ENCODE results near the gene PIK3IP1. TPM values are rescaled to one million over a fixed set of nuclear protein-coding genes. Genes with fewer than 3 reads are reported as not detected.

Gene PIK3IP1
- total RNA-seq, 1 donor from 2014 or later: 4.7 TPM

DNA sequence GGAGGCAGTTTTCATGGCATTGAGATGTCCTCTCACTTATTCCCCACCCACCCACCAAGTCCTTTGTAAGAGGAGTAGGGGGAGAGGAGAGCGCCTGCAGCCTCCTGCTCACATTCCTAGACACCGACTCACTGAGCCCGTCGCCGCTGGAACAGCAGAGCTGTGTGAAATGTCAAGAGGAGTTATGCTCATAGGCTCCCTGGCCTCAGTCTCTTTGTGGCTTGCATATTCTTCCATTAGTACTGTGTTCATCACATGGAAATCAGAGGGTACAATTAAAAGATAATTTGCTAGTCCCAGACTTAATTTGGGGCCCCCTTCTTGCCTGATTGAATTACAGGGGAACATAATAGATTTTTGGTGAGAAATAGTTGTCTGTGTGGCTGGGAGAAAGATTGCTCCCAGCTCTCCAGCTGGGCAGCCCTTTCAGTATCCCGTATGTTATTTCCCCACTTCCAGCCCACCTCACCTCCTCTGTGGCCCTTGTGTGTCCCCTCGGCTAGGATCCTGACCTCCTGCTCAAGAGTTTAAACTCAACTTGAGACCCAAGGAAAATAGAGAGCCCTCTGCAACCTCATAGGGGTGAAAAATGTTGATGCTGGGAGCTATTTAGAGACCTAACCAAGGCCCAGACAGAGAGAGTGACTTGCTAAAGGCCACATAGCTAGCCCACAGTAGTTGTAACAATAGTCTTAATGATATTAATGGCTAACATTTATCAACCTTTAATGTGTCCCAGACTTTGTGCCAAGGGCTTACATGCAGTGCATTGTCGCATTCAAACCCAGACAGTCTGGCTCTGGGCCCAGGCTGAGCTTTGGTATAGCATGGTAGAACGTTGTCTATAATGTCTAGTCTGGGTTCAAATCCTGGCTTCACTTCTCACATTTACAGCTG is 48.0 kb downstream of the PIK3IP1 start:
- H3K9ac ChIP-seq: no peak overlapping the region
- Mint-ChIP-seq H3K4me3 (peak overlapping the region; percentile 50), H3K27ac (peak overlapping the region; percentile 30), H3K9me3 (no peaks in the 10 kb centered on the region), H3K27me3 (ENCODE audit: insufficient read depth, low read depth) (peaks cover 3% of the 10 kb centered on the region), H3K36me3 (peaks cover 2% of the 10 kb centered on the region), H3K4me1 (peaks cover 40% of the 10 kb centered on the region)
- H3K27me3 ChIP-seq: no peaks in the 10 kb centered on the region
- no peaks in the 10 kb centered on the region for H3K9me3 ChIP-seq (ENCODE audit: low read depth)
- no peak overlapping the region for H3K4me2 ChIP-seq
- no peak overlapping the region for H2AFZ ChIP-seq (replicated peaks)
- peaks cover 19% of the 10 kb centered on the region for H3F3A ChIP-seq (ENCODE audit: low read depth)
- H4K20me1 ChIP-seq (ENCODE audit: low read depth): peaks cover 13% of the 10 kb centered on the region
- DNase-seq (ENCODE audit: low spot score): peak; percentile 46
- H3K27ac ChIP-seq: no peak overlapping the region
- TF ChIP-seq, protein P1, sequence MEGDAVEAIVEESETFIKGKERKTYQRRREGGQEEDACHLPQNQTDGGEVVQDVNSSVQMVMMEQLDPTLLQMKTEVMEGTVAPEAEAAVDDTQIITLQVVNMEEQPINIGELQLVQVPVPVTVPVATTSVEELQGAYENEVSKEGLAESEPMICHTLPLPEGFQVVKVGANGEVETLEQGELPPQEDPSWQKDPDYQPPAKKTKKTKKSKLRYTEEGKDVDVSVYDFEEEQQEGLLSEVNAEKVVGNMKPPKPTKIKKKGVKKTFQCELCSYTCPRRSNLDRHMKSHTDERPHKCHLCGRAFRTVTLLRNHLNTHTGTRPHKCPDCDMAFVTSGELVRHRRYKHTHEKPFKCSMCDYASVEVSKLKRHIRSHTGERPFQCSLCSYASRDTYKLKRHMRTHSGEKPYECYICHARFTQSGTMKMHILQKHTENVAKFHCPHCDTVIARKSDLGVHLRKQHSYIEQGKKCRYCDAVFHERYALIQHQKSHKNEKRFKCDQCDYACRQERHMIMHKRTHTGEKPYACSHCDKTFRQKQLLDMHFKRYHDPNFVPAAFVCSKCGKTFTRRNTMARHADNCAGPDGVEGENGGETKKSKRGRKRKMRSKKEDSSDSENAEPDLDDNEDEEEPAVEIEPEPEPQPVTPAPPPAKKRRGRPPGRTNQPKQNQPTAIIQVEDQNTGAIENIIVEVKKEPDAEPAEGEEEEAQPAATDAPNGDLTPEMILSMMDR (IDR thresholded peaks at IDR 0.05): no peak
- TF ChIP-seq EZH2 (IDR thresholded peaks at IDR 0.05) (no peak), EZH2phosphoT487 (IDR thresholded peaks at IDR 0.05) (no peak)
- no peak overlapping the region for H3K4me3 ChIP-seq
- H3K36me3 ChIP-seq: no peaks in the 10 kb centered on the region
- H3K79me2 ChIP-seq (ENCODE audit: low read depth): peaks cover 18% of the 10 kb centered on the region
- H3K4me1 ChIP-seq: peaks cover 22% of the 10 kb centered on the region

GRCh38 chr22:31243339-31244045 is 48.8 kb downstream of the PIK3IP1 start:
- H3F3A ChIP-seq (ENCODE audit: low read depth): peaks cover 19% of the 10 kb centered on the region
- no peak overlapping the region for H3K4me2 ChIP-seq
- peaks cover 2% of the 10 kb centered on the region for H3K36me3 Mint-ChIP-seq
- no peak overlapping the region for H3K4me3 Mint-ChIP-seq
- TF ChIP-seq, protein P1 (IDR thresholded peaks at IDR 0.05): no peak
- no peak for TF ChIP-seq EZH2 (IDR thresholded peaks at IDR 0.05)
- no peaks in the 10 kb centered on the region for H3K36me3 ChIP-seq
- peaks cover 3% of the 10 kb centered on the region for H3K27me3 Mint-ChIP-seq (ENCODE audit: insufficient read depth, low read depth)
- H3K4me1 Mint-ChIP-seq: peaks cover 33% of the 10 kb centered on the region
- H3K9me3 Mint-ChIP-seq: no peaks in the 10 kb centered on the region
- no peak overlapping the region for H2AFZ ChIP-seq (replicated peaks)
- no peak overlapping the region for H3K9ac ChIP-seq
- H3K79me2 ChIP-seq (ENCODE audit: low read depth): peaks cover 11% of the 10 kb centered on the region
- peaks cover 7% of the 10 kb centered on the region for H4K20me1 ChIP-seq (ENCODE audit: low read depth)
- H3K27ac Mint-ChIP-seq: no peak overlapping the region
- H3K27me3 ChIP-seq: no peaks in the 10 kb centered on the region
- DNase-seq (ENCODE audit: low spot score): no peak
- no peak overlapping the region for H3K27ac ChIP-seq
- no peaks in the 10 kb centered on the region for H3K9me3 ChIP-seq (ENCODE audit: low read depth)
- H3K4me3 ChIP-seq: no peak overlapping the region
- peaks cover 18% of the 10 kb centered on the region for H3K4me1 ChIP-seq

DNA sequence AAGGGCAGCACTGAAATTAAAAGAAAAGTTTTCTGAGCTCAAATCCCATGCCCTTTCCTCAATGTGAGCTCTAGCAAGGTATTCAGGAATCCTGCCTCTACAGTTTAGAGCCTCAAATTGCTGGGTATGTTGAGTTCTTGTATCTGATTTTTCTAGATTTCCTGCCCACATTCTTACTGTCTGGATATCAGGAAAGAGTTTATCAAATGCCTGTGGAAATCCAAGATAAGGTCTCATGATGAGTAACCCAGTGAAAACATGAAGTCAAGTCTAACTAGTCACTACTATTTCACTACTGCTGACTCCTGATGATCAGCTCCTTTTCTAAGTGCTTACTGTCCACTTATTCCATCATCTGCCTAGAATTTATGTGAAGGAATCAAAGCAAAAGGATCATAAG is 50.4 kb downstream of the PIK3IP1 start:
- Histone ChIP-seq H3K36me3 (no peaks in the 10 kb centered on the region), H3K79me2 (ENCODE audit: low read depth) (peaks cover 11% of the 10 kb centered on the region), H3K9me3 (ENCODE audit: low read depth) (no peaks in the 10 kb centered on the region), H3K4me1 (peaks cover 9% of the 10 kb centered on the region), H3K4me2 (no peak overlapping the region), H3K9ac (no peak overlapping the region), H3K27ac (no peak overlapping the region), H3K27me3 (no peaks in the 10 kb centered on the region), H3K4me3 (no peak overlapping the region), H2AFZ (replicated peaks) (no peak overlapping the region), H3F3A (ENCODE audit: low read depth) (peaks cover 3% of the 10 kb centered on the region), H4K20me1 (ENCODE audit: low read depth) (peaks cover 7% of the 10 kb centered on the region)
- H3K27me3 Mint-ChIP-seq (ENCODE audit: insufficient read depth, low read depth): peaks cover 2% of the 10 kb centered on the region
- H3K36me3 Mint-ChIP-seq: peaks cover 2% of the 10 kb centered on the region
- DNase-seq (ENCODE audit: low spot score): no peak
- peaks cover 21% of the 10 kb centered on the region for H3K4me1 Mint-ChIP-seq
- H3K9me3 Mint-ChIP-seq: no peaks in the 10 kb centered on the region
- H3K27ac Mint-ChIP-seq: no peak overlapping the region
- TF ChIP-seq, protein P1 (IDR thresholded peaks at IDR 0.05): no peak
- TF ChIP-seq EZH2 (IDR thresholded peaks at IDR 0.05): no peak
- no peak for TF ChIP-seq EZH2phosphoT487 (IDR thresholded peaks at IDR 0.05)
- H3K4me3 Mint-ChIP-seq: no peak overlapping the region
